K562 (cell line): ENCODE measurements around the gene LNX2. TPM values are rescaled to one million over a fixed set of nuclear protein-coding genes. Genes with fewer than 3 reads are reported as not detected.

Experiments used
- ATAC-seq: fragments of 200-7000 bp; cut with Tn5 transposase; 3 replicates; pipeline ENCODE4 v1.9.1; 2020; ENCODE audit warnings: moderate library complexity
- BruUV-seq: library from RNA; stranded (reverse); fragments of 400-500 nt; replicated peaks from 2 replicates; lab custom pipeline; 2021; lab: Mats Ljungman, UMichigan
- CTCF ChIA-PET: fragments of 300-600 bp; formaldehyde crosslinking; extraction: SDS; loops from one replicate; lab custom pipeline; 2021; ENCODE audit warnings: low intra/inter-chr PET ratio; lab: Yijun Ruan, JAX
- POLR2A ChIA-PET: fragments of 300-600, 350-650 bp; sonication (Branson Sonifier 250); formaldehyde crosslinking; extraction: SDS; loops from one replicate; lab custom pipeline; 2021; ENCODE audit warnings: antibody characterized with exemption, inconsistent platforms; lab: Yijun Ruan, JAX
- DNase-seq, 4 experiments: peaks; one replicate each; pipeline versions ENCODE4 v3.0.0 to v3.0.0-alpha.2; 2011 to 2018; ENCODE audit warnings: low spot score in 3 of 4, mixed read lengths in 3 of 4; ENCODE audit errors: extremely low read depth in 1 of 4
- FAIRE-seq: peaks from 2 replicates; lab custom pipeline; 2011; peaks lifted over from hg19 to GRCh38; lab: Jason Lieb, UNC
- H2AFZ ChIP-seq: 2 replicates; pipeline ENCODE4 v1.6.0; 2011; ENCODE audit warnings: low read depth, low read length, control low read depth, inconsistent platforms
- H3K27ac ChIP-seq: fragments of 200-600 bp; 3 replicates; pipeline ENCODE4 v1.8.0; 2011; ENCODE audit warnings: low read depth, mild to moderate bottlenecking, control low read depth, inconsistent platforms, low read length, moderate library complexity, mixed read lengths; ENCODE audit errors: extremely low read depth
- H3K27me3 ChIP-seq, 2 experiments: fragments of 300-600 bp in 1 of 2; 2 replicates in 1 of 2; 3 replicates in 1 of 2; pipeline versions ENCODE4 v1.6.0 to v1.8.0; 2011; ENCODE audit warnings: inconsistent platforms in 2 of 2, low read length in 2 of 2, mild to moderate bottlenecking in 1 of 2, mixed read lengths in 1 of 2, moderate library complexity in 1 of 2; ENCODE audit not compliant: control insufficient read depth in 2 of 2, insufficient read depth in 2 of 2
- H3K36me3 ChIP-seq: fragments of 300-600 bp; 3 replicates; pipeline ENCODE4 v1.8.0; 2011; ENCODE audit warnings: mild to moderate bottlenecking, low read length, inconsistent platforms; ENCODE audit not compliant: control insufficient read depth, insufficient read depth
- H3K4me1 ChIP-seq, 2 experiments: fragments of 200-600 bp in 1 of 2; replicated peaks in 1 of 2; 2 replicates in 1 of 2; 3 replicates in 1 of 2; pipeline versions ENCODE4 v1.5.1 to v1.8.0; 2011; ENCODE audit warnings: inconsistent platforms in 2 of 2, low read length in 2 of 2, mild to moderate bottlenecking in 1 of 2, mixed read lengths in 1 of 2, moderate library complexity in 1 of 2; ENCODE audit not compliant: control insufficient read depth in 2 of 2, insufficient read depth in 2 of 2
- H3K4me2 ChIP-seq: 2 replicates; pipeline ENCODE4 v1.6.1; 2011; ENCODE audit warnings: low read length, control low read depth, inconsistent platforms, mixed read lengths; ENCODE audit not compliant: insufficient read depth
- H3K4me3 ChIP-seq: fragments of 200-600 bp; sonication (generic), shearing (Covaris generic); 2 replicates; pipeline ENCODE4 v1.5.1; 2016; ENCODE audit warnings: control low read depth, inconsistent platforms
- H3K79me2 ChIP-seq: fragments of 200-600 bp; 3 replicates; pipeline ENCODE4 v1.8.0; 2011; ENCODE audit warnings: low read length, inconsistent platforms; ENCODE audit not compliant: control insufficient read depth, insufficient read depth
- H3K9ac ChIP-seq, 2 experiments: 2 replicates each; pipeline versions ENCODE4 v1.6.0 to v1.6.1; 2011; ENCODE audit warnings: low read depth in 2 of 2, low read length in 2 of 2, control low read depth in 1 of 2, inconsistent platforms in 1 of 2, mild to moderate bottlenecking in 1 of 2, mixed read lengths in 1 of 2; ENCODE audit not compliant: insufficient read depth in 1 of 2
- H3K9me1 ChIP-seq: one replicate; pipeline ENCODE4 v1.6.0; 2011; ENCODE audit warnings: inconsistent platforms, mild to moderate bottlenecking, low read length, moderate library complexity; ENCODE audit not compliant: control insufficient read depth, insufficient read depth
- H3K9me3 ChIP-seq: replicated peaks from 2 replicates; pipeline ENCODE4 v1.5.1; 2011; ENCODE audit warnings: low read depth, low read length, inconsistent platforms; ENCODE audit not compliant: control insufficient read depth, insufficient read depth
- H4K20me1 ChIP-seq: replicated peaks from 2 replicates; pipeline ENCODE4 v1.6.1; 2011; ENCODE audit warnings: low read length, inconsistent platforms, mixed read lengths; ENCODE audit not compliant: control insufficient read depth, insufficient read depth
- ARHGAP35 ChIP-seq: fragments of 450-650 bp; IDR thresholded peaks from 2 replicates; pipeline ENCODE4 v1.6.1; 2018; ENCODE audit not compliant: partially characterized antibody
- ASH1L ChIP-seq: fragments of 450-650 bp; IDR thresholded peaks from 2 replicates; pipeline ENCODE4 v1.6.1; 2018; ENCODE audit warnings: borderline replicate concordance, mild to moderate bottlenecking, low read depth; ENCODE audit not compliant: partially characterized antibody
- BRF1 ChIP-seq: IDR thresholded peaks from 3 replicates; pipeline ENCODE4 v1.6.1; 2011; ENCODE audit warnings: borderline replicate concordance, mild to moderate bottlenecking; ENCODE audit not compliant: insufficient read length; ENCODE audit errors: extremely low read depth
- FOXK1 ChIP-seq: sonication (generic); formaldehyde crosslinking; IDR thresholded peaks from 2 replicates; pipeline ENCODE4 v1.8.0; 2022; ENCODE audit warnings: missing genetic modification reagents, mild to moderate bottlenecking, borderline replicate concordance
- HDAC1 ChIP-seq, 2 experiments: fragments of 450-650 bp; IDR thresholded peaks; 2 replicates each; pipeline ENCODE4 v1.6.1; 2016 to 2017; ENCODE audit warnings: inconsistent platforms in 1 of 2, mild to moderate bottlenecking in 1 of 2, moderate library complexity in 1 of 2
- KAT7 ChIP-seq: sonication (generic); formaldehyde crosslinking; IDR thresholded peaks from 2 replicates; pipeline ENCODE4 v1.8.0; 2022; ENCODE audit warnings: missing genetic modification reagents, mild to moderate bottlenecking, borderline replicate concordance
- MAFF ChIP-seq: IDR thresholded peaks from 2 replicates; pipeline ENCODE4 v1.6.1; 2012; ENCODE audit warnings: low read length, improper control_type of control experiment
- NCOA1 ChIP-seq: fragments of 450-650 bp; IDR thresholded peaks from 2 replicates; pipeline ENCODE4 v1.6.1; 2016; ENCODE audit warnings: low read depth
- PHF21A ChIP-seq: fragments of 450-650 bp; IDR thresholded peaks from 2 replicates; pipeline ENCODE4 v1.6.1; 2017; ENCODE audit warnings: low read depth, borderline replicate concordance
- POLR2A ChIP-seq: fragments of 450-650 bp; conservative IDR thresholded peaks from 2 replicates; pipeline ENCODE4 v1.6.1; 2016
- POLR3G ChIP-seq: IDR thresholded peaks from 2 replicates; pipeline ENCODE4 v1.6.1; 2011; ENCODE audit not compliant: insufficient read length, insufficient replicate concordance; ENCODE audit errors: extremely low read depth
- RBM34 ChIP-seq: fragments of 200-400 bp; formaldehyde crosslinking; IDR thresholded peaks from 2 replicates; pipeline ENCODE4 v1.6.1; 2018; ENCODE audit warnings: low read length, borderline replicate concordance; ENCODE audit not compliant: insufficient read depth
- U2AF1 ChIP-seq: fragments of 200-400 bp; formaldehyde crosslinking; optimal IDR thresholded peaks from 2 replicates; pipeline ENCODE3; 2017; ENCODE audit warnings: mild to moderate bottlenecking, low read depth, low read length, moderate library complexity
- ZC3H11A ChIP-seq: IDR thresholded peaks from 2 replicates; pipeline ENCODE4 v1.6.1; 2012; ENCODE audit warnings: low read depth, low read length, improper control_type of control experiment
- ZNF347 ChIP-seq: fragments of 450-650 bp; formaldehyde crosslinking; IDR thresholded peaks from 2 replicates; pipeline ENCODE4 v1.4.0; 2020; ENCODE audit warnings: low read depth, mild to moderate bottlenecking, moderate library complexity
- WGBS: fragments of 100-300 bp; shearing (Covaris generic); methylation state at CpG from one replicate; pipeline ENCODE4 v1.1.6; 2016; ENCODE audit warnings: low coverage, mixed read lengths; ENCODE audit not compliant: insufficient coverage; ENCODE audit errors: missing lambda C conversion rate; 5-methylcytosine and 5-hydroxymethylcytosine counted together
- in situ Hi-C: fragments of 300-500 bp; cut with MboI; formaldehyde crosslinking; loops from 4 replicates; pipeline ENCODE4 v1.15.0; 2018; ENCODE audit warnings: inconsistent platforms, mixed read lengths
- intact Hi-C: fragments of 100-400 bp; cut with micrococcal nuclease; formaldehyde crosslinking; loops from 2 replicates; pipeline ENCODE4 v1.14.2; 2022
- polyA plus RNA-seq, 8 experiments: library from polyadenylated mRNA; depleted of rRNA in 4 of 8; stranded (reverse) in 5 of 8; unstranded in 3 of 8; fragments of >200 nt; fragmentation: Nextera tagmentation in 2 of 8; fragmentation: Illumina TruSeq in 1 of 8; extraction: Ambion mirVana in 2 of 8; extraction: Trizol in 1 of 8; gene quantifications; 2 replicates each; pipeline versions ENCODE4 v1.2.1 to v1.2.3, GENCODE V29; 2011 to 2014; ENCODE audit warnings: inconsistent platforms in 1 of 8, missing spikeins in 1 of 8
- total RNA-seq, 7 experiments: library from RNA; depleted of rRNA in 6 of 7; stranded (reverse); fragments of >200 nt in 6 of 7; fragmentation: Illumina TruSeq in 2 of 7; extraction: Trizol in 2 of 7; gene quantifications; 2 replicates each; pipeline versions ENCODE4 v1.2.1 to v1.2.3, GENCODE V29; 2011 to 2021; ENCODE audit warnings: low replicate concordance in 1 of 7
- TF ChIP-seq, protein P1 (sequence below): sonication (generic); formaldehyde crosslinking; IDR thresholded peaks from 2 replicates; pipeline ENCODE4 v1.8.0; 2022; ENCODE audit warnings: mild to moderate bottlenecking, missing genetic modification reagents
- TF ChIP-seq, protein P2 (sequence below): fragments of 450-650 bp; formaldehyde crosslinking; conservative IDR thresholded peaks from 2 replicates; pipeline ENCODE4 v1.4.0; 2022; ENCODE audit warnings: mild to moderate bottlenecking, missing genetic modification characterization
- TF ChIP-seq, protein P3 (sequence below): sonication (generic); formaldehyde crosslinking; IDR thresholded peaks from 2 replicates; pipeline ENCODE4 v1.8.0; 2022; ENCODE audit warnings: mild to moderate bottlenecking, missing genetic modification reagents
- TF ChIP-seq, protein P4 (sequence below): fragments of 250-450 bp; sonication (Bioruptor Pico); IDR thresholded peaks from 2 replicates; pipeline ENCODE4 v1.8.0; 2022; ENCODE audit warnings: inconsistent platforms, mild to moderate bottlenecking, moderate library complexity, borderline replicate concordance

LNX2 gene
- total and polyA plus RNA-seq, 9 of the 15 experiments (the other 6 are each of a cell fraction or from before 2014, with no cell fraction given), result 1.5 to 5.5 (median 4.0) TPM

DNA sequence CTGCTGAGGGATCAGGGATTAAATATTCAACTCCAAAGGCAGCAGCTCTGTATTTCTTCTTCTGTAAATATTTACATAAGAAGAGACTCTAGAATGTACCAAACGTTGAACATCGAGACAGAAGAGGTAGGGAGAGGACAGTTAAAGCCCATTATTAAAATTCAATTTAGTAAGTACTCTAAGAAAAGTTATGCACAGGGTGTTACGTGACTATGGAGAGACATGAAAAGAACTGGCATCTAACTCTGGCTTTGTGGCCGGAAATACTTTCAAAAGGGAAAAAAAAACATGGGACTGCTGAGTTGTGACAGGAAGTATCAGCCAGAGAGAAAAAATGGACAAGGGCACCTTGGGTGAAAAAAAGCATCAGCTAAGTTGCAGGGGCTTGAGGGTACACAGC lies 36.7 kb downstream of the LNX2 start:
- Histone ChIP-seq H3K4me1 (no peaks in the 10 kb centered on the region), H3K27ac (no peak overlapping the region), H3K4me2 (no peak overlapping the region), H3K9me1 (no peaks in the 10 kb centered on the region), H4K20me1 (no peaks in the 10 kb centered on the region), H3K36me3 (no peaks in the 10 kb centered on the region), H3K9ac (no peak overlapping the region)
- WGBS, result 60% methylated on average over 4 of the region's 4 CpGs
- CTCF ChIA-PET, result no interaction called here
- intact Hi-C loops, result no loop called here
- in situ Hi-C loops, result no loop called here
- ATAC-seq, result no peak
- no peak for FAIRE-seq
- TF ChIP-seq POLR2A (no peak), RBM34 (no peak), PHF21A (no peak), MAFF (no peak), POLR3G (no peak), NCOA1 (no peak), ZC3H11A (no peak), HDAC1 (IDR thresholded peaks at IDR 0.05) (no peak), FOXK1 (CRISPR knock-in tag) (no peak), KAT7 (CRISPR knock-in tag) (no peak), BRF1 (no peak), ZNF347 (CRISPR knock-in tag) (no peak), ARHGAP35 (no peak), U2AF1 (no peak), ASH1L (no peak)
- TF ChIP-seq, protein P1, sequence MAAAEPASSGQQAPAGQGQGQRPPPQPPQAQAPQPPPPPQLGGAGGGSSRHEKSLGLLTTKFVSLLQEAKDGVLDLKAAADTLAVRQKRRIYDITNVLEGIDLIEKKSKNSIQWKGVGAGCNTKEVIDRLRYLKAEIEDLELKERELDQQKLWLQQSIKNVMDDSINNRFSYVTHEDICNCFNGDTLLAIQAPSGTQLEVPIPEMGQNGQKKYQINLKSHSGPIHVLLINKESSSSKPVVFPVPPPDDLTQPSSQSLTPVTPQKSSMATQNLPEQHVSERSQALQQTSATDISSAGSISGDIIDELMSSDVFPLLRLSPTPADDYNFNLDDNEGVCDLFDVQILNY, result no peak
- TF ChIP-seq, protein P2, sequence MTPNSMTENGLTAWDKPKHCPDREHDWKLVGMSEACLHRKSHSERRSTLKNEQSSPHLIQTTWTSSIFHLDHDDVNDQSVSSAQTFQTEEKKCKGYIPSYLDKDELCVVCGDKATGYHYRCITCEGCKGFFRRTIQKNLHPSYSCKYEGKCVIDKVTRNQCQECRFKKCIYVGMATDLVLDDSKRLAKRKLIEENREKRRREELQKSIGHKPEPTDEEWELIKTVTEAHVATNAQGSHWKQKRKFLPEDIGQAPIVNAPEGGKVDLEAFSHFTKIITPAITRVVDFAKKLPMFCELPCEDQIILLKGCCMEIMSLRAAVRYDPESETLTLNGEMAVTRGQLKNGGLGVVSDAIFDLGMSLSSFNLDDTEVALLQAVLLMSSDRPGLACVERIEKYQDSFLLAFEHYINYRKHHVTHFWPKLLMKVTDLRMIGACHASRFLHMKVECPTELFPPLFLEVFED (CRISPR knock-in tag), result no peak
- TF ChIP-seq, protein P3, sequence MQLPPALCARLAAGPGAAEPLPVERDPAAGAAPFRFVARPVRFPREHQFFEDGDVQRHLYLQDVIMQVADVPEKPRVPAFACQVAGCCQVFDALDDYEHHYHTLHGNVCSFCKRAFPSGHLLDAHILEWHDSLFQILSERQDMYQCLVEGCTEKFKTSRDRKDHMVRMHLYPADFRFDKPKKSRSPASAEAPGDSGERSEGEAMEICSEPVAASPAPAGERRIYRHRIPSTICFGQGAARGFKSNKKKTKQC (CRISPR knock-in tag), result no peak
- TF ChIP-seq, protein P4, sequence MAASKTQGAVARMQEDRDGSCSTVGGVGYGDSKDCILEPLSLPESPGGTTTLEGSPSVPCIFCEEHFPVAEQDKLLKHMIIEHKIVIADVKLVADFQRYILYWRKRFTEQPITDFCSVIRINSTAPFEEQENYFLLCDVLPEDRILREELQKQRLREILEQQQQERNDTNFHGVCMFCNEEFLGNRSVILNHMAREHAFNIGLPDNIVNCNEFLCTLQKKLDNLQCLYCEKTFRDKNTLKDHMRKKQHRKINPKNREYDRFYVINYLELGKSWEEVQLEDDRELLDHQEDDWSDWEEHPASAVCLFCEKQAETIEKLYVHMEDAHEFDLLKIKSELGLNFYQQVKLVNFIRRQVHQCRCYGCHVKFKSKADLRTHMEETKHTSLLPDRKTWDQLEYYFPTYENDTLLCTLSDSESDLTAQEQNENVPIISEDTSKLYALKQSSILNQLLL (CRISPR knock-in tag), result no peak
- TF ChIP-seq, all 486 proteins: peak for 0
- no peak for DNase-seq
- POLR2A ChIA-PET, result interaction anchor here (0.6 kb wide), 1 partner anchor 69 kb away, joined by 4 read pairs; no protein-coding TSS in a partner anchor
- Histone ChIP-seq H3K9me3 (no peaks in the 10 kb centered on the region), H3K27me3 (no peaks in the 10 kb centered on the region), H3K79me2 (no peaks in the 10 kb centered on the region), H3K4me3 (no peak overlapping the region), H2AFZ (no peak overlapping the region)
- BruUV-seq, result no TSS peak
